MM.1S (cell line): Measurements from ENCODE around the gene NELFB.
"Not testable (repeated sequence)": the region's sequence is repeated elsewhere in the genome, so short reads cannot be mapped to it uniquely, and the experiment has no call there.

Experiments
- DNase-seq: peaks from one replicate; pipeline ENCODE4 v3.0.0-alpha.2; 2015
- H2AFZ ChIP-seq: fragments of 300-600 bp; sonication (generic); 2 replicates; pipeline ENCODE4 v1.6.0; 2016; ENCODE audit warnings: antibody characterized with exemption, low read length
- H3F3A ChIP-seq: fragments of 300-600 bp; sonication (generic); 2 replicates; pipeline ENCODE4 v1.6.1; 2016; ENCODE audit warnings: mild to moderate bottlenecking, antibody characterized with exemption, low read length, moderate library complexity, mixed read lengths; ENCODE audit not compliant: insufficient read depth
- H3K27ac ChIP-seq: fragments of 300-600 bp; sonication (generic); 2 replicates; pipeline ENCODE4 v1.5.1; 2016; ENCODE audit warnings: mild to moderate bottlenecking, low read length
- H3K27me3 ChIP-seq: fragments of 300-600 bp; sonication (generic); replicated peaks from 2 replicates; pipeline ENCODE4 v1.6.0; 2016; ENCODE audit warnings: low read length; ENCODE audit not compliant: insufficient read depth
- H3K36me3 ChIP-seq: fragments of 300-600 bp; sonication (generic); replicated peaks from 2 replicates; pipeline ENCODE4 v1.6.1; 2016; ENCODE audit warnings: mild to moderate bottlenecking, low read length, mixed read lengths; ENCODE audit not compliant: insufficient read depth
- H3K4me1 ChIP-seq: fragments of 300-600 bp; sonication (generic); 2 replicates; pipeline ENCODE4 v1.6.1; 2016; ENCODE audit warnings: low read length, mixed read lengths
- H3K4me2 ChIP-seq: fragments of 300-600 bp; sonication (generic); 2 replicates; pipeline ENCODE4 v1.6.0; 2016; ENCODE audit warnings: low read depth, low read length
- H3K4me3 ChIP-seq: fragments of 300-600 bp; sonication (generic); 2 replicates; pipeline ENCODE4 v1.5.1; 2016; ENCODE audit warnings: low read length, mixed read lengths
- H3K79me2 ChIP-seq: fragments of 300-600 bp; sonication (generic); 2 replicates; pipeline ENCODE4 v1.6.1; 2016; ENCODE audit warnings: mixed run types, low read length, mixed read lengths
- H3K9ac ChIP-seq: fragments of 300-600 bp; sonication (generic); 2 replicates; pipeline ENCODE4 v1.6.1; 2016; ENCODE audit warnings: low read length, mixed read lengths
- H3K9me2 ChIP-seq: fragments of 300-600 bp; sonication (generic); replicated peaks from 2 replicates; pipeline ENCODE4 v1.6.1; 2016; ENCODE audit warnings: mild to moderate bottlenecking, low read length, mixed read lengths; ENCODE audit not compliant: insufficient read depth
- H3K9me3 ChIP-seq: fragments of 300-600 bp; sonication (generic); replicated peaks from 2 replicates; pipeline ENCODE4 v1.6.1; 2016; ENCODE audit warnings: mild to moderate bottlenecking, low read length, mixed read lengths; ENCODE audit not compliant: insufficient read depth
- H4K20me1 ChIP-seq: fragments of 300-600 bp; sonication (generic); 2 replicates; pipeline ENCODE4 v1.6.1; 2016; ENCODE audit warnings: mild to moderate bottlenecking, low read length, moderate library complexity, mixed read lengths; ENCODE audit not compliant: insufficient read depth
- CTCF ChIP-seq: fragments of 300-600 bp; sonication (generic); IDR thresholded peaks from 2 replicates; pipeline ENCODE4 v1.5.1; 2016; ENCODE audit warnings: antibody characterized with exemption, low read length, mixed read lengths
- EZH2 ChIP-seq: fragments of 300-600 bp; sonication (generic); optimal IDR thresholded peaks from 2 replicates; pipeline ENCODE3; 2017; ENCODE audit warnings: low read depth, mild to moderate bottlenecking, antibody characterized with exemption, low read length, mixed read lengths
- EZH2phosphoT487 ChIP-seq: fragments of 300-600 bp; sonication (generic); IDR thresholded peaks from 2 replicates; pipeline ENCODE4 v1.6.1; 2018; ENCODE audit warnings: antibody characterized with exemption, low read length

Gene NELFB

GRCh38 chr9:137256856-137257255, 1.7 kb downstream of the NELFB start:
- H3K36me3 ChIP-seq = peaks cover 4% of the 10 kb centered on the region; the same call in 1 of the 2 replicates
- no peak overlapping the region for H2AFZ ChIP-seq
- peaks cover 24% of the 10 kb centered on the region for H3K79me2 ChIP-seq
- H3F3A ChIP-seq = peaks cover 8% of the 10 kb centered on the region
- H3K9me3 ChIP-seq = no peaks in the 10 kb centered on the region
- no peaks in the 10 kb centered on the region for H3K27me3 ChIP-seq
- H3K4me2 ChIP-seq = no peak overlapping the region
- peaks cover 10% of the 10 kb centered on the region; the same call in 1 of the 2 replicates for H3K4me1 ChIP-seq
- no peak for TF ChIP-seq EZH2
- no peak for TF ChIP-seq CTCF
- TF ChIP-seq EZH2phosphoT487 = no peak
- no peak overlapping the region for H3K9ac ChIP-seq
- no peaks in the 10 kb centered on the region for H4K20me1 ChIP-seq
- H3K27ac ChIP-seq = no peak overlapping the region
- H3K9me2 ChIP-seq = no peaks in the 10 kb centered on the region
- H3K4me3 ChIP-seq = no peak overlapping the region
- DNase-seq = no peak

GRCh38 chr9:137262173-137262908, 7.2 kb downstream of the NELFB start:
- H3F3A ChIP-seq, H3K4me2 ChIP-seq, H3K4me1 ChIP-seq, H3K4me3 ChIP-seq, H4K20me1 ChIP-seq, H3K27ac ChIP-seq, H3K27me3 ChIP-seq, DNase-seq, H3K9me3 ChIP-seq, H2AFZ ChIP-seq, H3K36me3 ChIP-seq, H3K9me2 ChIP-seq, H3K79me2 ChIP-seq, H3K9ac ChIP-seq: not testable (repeated sequence)
- TF ChIP-seq CTCF = peak; percentile 20; the same call in 1 of the 2 replicates

- peaks cover 4% of the 10 kb centered on the region; the same call in 1 of the 2 replicates for H3K36me3 ChIP-seq
- no peak overlapping the region for H3K27ac ChIP-seq
- no peak overlapping the region for H3K9ac ChIP-seq
- H3K4me3 ChIP-seq = no peak overlapping the region
- H3F3A ChIP-seq = no peaks in the 10 kb centered on the region
- H2AFZ ChIP-seq = no peak overlapping the region
- no peak for DNase-seq
- no peaks in the 10 kb centered on the region for H3K27me3 ChIP-seq
- peaks cover 7% of the 10 kb centered on the region for H3K79me2 ChIP-seq
- H4K20me1 ChIP-seq = no peaks in the 10 kb centered on the region
- TF ChIP-seq EZH2 (no peak), CTCF (no peak)
- no peak overlapping the region for H3K4me2 ChIP-seq
- peaks cover 2% of the 10 kb centered on the region; the same call in 1 of the 2 replicates for H3K4me1 ChIP-seq
- H3K9me3 ChIP-seq = no peaks in the 10 kb centered on the region
- H3K9me2 ChIP-seq = no peaks in the 10 kb centered on the region
Measured at GRCh38 chr9:137262909-137263285, 7.8 kb downstream of the NELFB start.
